Measurements from ENCODE around the gene WDR64.
"Not testable (repeated sequence)": the region's sequence is repeated elsewhere in the genome, so short reads cannot be mapped to it uniquely, and the experiment has no call there.

Gene WDR64

DNA sequence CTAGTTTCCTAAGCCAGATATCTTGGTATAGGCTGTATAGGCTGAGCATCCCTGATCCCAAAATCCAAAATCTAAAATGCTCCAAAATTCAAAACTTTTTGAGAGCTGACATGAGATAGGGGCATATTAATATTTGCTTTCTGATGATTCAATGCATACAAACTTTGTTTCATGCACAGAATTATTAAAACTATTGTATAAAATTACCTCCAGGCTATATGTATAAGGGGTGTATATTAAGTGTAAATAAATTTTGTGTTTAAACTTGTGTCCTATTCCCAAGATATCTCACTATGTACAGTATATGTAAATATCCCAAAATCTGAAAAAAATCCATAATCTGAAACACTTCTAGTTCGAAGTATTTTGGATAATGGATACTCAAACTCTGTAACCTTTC lies 2.6 kb downstream of the WDR64 start:
- no peak overlapping the region for H4K91ac ChIP-seq (ENCODE audit: low read depth, low read length)
- DNase-seq, result no peak
- H2AFZ ChIP-seq (ENCODE audit: insufficient read depth, low read length, poor library complexity), result no peak overlapping the region
- H3K4ac ChIP-seq (ENCODE audit: low read depth, low read length), result no peak overlapping the region
- no peak overlapping the region for H2BK120ac ChIP-seq (ENCODE audit: insufficient read depth, low read length, poor library complexity)
- no peak overlapping the region for H3K4me2 ChIP-seq (ENCODE audit: low read length)
- H2BK5ac ChIP-seq (ENCODE audit: low read depth, low read length, poor library complexity), result no peak overlapping the region
- no peak overlapping the region for H4K12ac ChIP-seq (ENCODE audit: low read depth, low read length)
- H3K36me3 ChIP-seq (ENCODE audit: control insufficient read depth in 1 of 2, insufficient read depth in 2 of 2, low read length in 2 of 2), result no peaks in the 10 kb centered on the region
- H3K27ac ChIP-seq (ENCODE audit: low read depth, low read length), result no peak overlapping the region
- H3K9me3 ChIP-seq (ENCODE audit: insufficient read depth, low read depth, low read length), result no peaks in the 10 kb centered on the region
- H3K14ac ChIP-seq (ENCODE audit: low read length), result no peak overlapping the region
- no peaks in the 10 kb centered on the region for H3K79me2 ChIP-seq (ENCODE audit: control insufficient read depth, insufficient read depth, low read length, poor library complexity)
- WGBS (ENCODE audit: extremely low coverage, insufficient coverage, insufficient read length), result no CpG with 5 or more reads among the region's 1 CpG
- no peaks in the 10 kb centered on the region for H3K27me3 ChIP-seq (ENCODE audit: insufficient read depth, low read length)
- H3K79me1 ChIP-seq (ENCODE audit: low read length), result no peaks in the 10 kb centered on the region
- no peak overlapping the region for H3K23ac ChIP-seq (ENCODE audit: low read length)
- H3K9ac ChIP-seq (ENCODE audit: low read length), result no peak overlapping the region
- no peak overlapping the region for H3K18ac ChIP-seq (ENCODE audit: low read length)
- no peak overlapping the region for H2BK12ac ChIP-seq (ENCODE audit: low read length)
- no peaks in the 10 kb centered on the region for H3K4me1 ChIP-seq (ENCODE audit: control insufficient read depth in 1 of 2, insufficient read depth in 2 of 2, low read length in 2 of 2)
- no peak overlapping the region for H4K8ac ChIP-seq (ENCODE audit: low read depth, low read length)
- H2AK5ac ChIP-seq (ENCODE audit: low read length), result no peak overlapping the region
- no peak overlapping the region for H3K4me3 ChIP-seq (ENCODE audit: low read depth, low read length)

DNA sequence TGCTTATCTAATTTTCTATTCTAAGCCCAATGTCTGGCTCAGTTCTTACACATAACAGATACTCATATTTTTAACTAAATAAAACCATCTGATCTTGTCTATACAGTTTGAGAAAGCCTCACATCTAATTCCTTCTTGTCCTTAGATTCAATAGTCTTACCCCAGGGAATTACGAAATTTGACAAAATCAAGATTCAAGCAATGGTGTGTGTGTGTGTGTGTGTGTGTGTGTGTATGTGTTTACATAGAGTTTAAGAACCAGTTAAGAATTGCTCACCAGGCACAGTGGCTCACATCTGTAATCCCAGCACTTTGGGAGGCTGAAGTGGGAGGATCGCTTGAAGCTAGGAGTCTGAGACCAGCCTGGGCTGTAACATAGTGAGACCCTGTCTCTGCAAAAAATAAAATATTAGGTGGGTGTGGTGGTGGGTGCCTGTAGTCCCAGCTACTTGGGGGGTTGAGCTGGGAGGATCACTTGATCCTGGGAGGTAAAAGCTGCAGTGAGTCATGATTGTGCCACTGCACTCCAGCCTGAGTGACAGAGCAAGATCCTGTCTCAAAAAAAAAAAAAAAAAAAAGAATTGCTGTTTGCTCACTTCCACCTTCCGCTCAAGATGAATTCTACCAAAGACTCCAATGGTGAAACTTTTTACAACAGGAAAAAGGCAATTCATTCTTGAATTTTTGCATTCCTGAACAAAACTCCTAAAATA lies 6.2 kb downstream of the WDR64 start:
- no peak overlapping the region for H4K12ac ChIP-seq (ENCODE audit: low read depth, low read length)
- no peak overlapping the region for H2BK120ac ChIP-seq (ENCODE audit: insufficient read depth, low read length, poor library complexity)
- no peak overlapping the region for H2AK5ac ChIP-seq (ENCODE audit: low read length)
- DNase-seq, result no peak
- no peak overlapping the region for H3K4me3 ChIP-seq (ENCODE audit: low read depth, low read length)
- H3K9me3 ChIP-seq (ENCODE audit: insufficient read depth, low read depth, low read length), result no peaks in the 10 kb centered on the region
- no peak overlapping the region for H2BK5ac ChIP-seq (ENCODE audit: low read depth, low read length, poor library complexity)
- H3K79me1 ChIP-seq (ENCODE audit: low read length), result no peaks in the 10 kb centered on the region
- H3K23ac ChIP-seq (ENCODE audit: low read length), result no peak overlapping the region
- no peak overlapping the region for H3K4ac ChIP-seq (ENCODE audit: low read depth, low read length)
- H3K36me3 ChIP-seq (ENCODE audit: control insufficient read depth in 1 of 2, insufficient read depth in 2 of 2, low read length in 2 of 2), result no peaks in the 10 kb centered on the region
- H3K4me1 ChIP-seq (ENCODE audit: control insufficient read depth in 1 of 2, insufficient read depth in 2 of 2, low read length in 2 of 2), result no peaks in the 10 kb centered on the region
- WGBS (ENCODE audit: extremely low coverage, insufficient coverage, insufficient read length), result no CpG with 5 or more reads among the region's 3 CpGs
- no peak overlapping the region for H4K91ac ChIP-seq (ENCODE audit: low read depth, low read length)
- H3K9ac ChIP-seq (ENCODE audit: low read length), result no peak overlapping the region
- H3K18ac ChIP-seq (ENCODE audit: low read length), result no peak overlapping the region
- no peak overlapping the region for H2BK12ac ChIP-seq (ENCODE audit: low read length)
- H4K8ac ChIP-seq (ENCODE audit: low read depth, low read length), result no peak overlapping the region
- H3K79me2 ChIP-seq (ENCODE audit: control insufficient read depth, insufficient read depth, low read length, poor library complexity), result no peaks in the 10 kb centered on the region
- H3K27ac ChIP-seq (ENCODE audit: low read depth, low read length), result no peak overlapping the region
- H2AFZ ChIP-seq (ENCODE audit: insufficient read depth, low read length, poor library complexity), result no peak overlapping the region
- H3K14ac ChIP-seq (ENCODE audit: low read length), result no peak overlapping the region
- H3K27me3 ChIP-seq (ENCODE audit: insufficient read depth, low read length), result no peaks in the 10 kb centered on the region
- H3K4me2 ChIP-seq (ENCODE audit: low read length), result no peak overlapping the region

DNA sequence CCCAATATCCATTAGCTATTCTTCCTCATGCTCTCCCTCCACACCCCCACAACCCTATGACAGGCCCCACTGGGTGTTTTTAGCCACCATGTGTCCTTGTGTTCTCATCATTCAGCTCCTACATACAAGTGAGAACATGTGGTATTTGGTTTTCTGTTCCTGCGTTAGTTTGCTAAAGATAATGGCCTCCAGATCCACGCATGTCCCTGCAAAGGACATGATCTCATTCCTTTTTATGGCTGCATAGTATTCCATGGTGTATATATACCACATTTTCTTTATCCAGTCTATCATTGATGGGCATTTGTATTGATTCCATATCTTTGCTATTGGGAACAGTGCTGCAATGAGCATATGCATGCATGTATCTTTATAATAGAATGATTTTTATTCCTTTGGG lies 6.9 kb downstream of the WDR64 start:
- H3K79me1 ChIP-seq (ENCODE audit: low read length); H4K12ac ChIP-seq (ENCODE audit: low read depth, low read length); DNase-seq; H4K8ac ChIP-seq (ENCODE audit: low read depth, low read length); H3K23ac ChIP-seq (ENCODE audit: low read length); H3K4me1 ChIP-seq (ENCODE audit: control insufficient read depth in 1 of 2, insufficient read depth in 2 of 2, low read length in 2 of 2); H2BK12ac ChIP-seq (ENCODE audit: low read length); H3K27ac ChIP-seq (ENCODE audit: low read depth, low read length); H3K4ac ChIP-seq (ENCODE audit: low read depth, low read length); H4K91ac ChIP-seq (ENCODE audit: low read depth, low read length); H2BK120ac ChIP-seq (ENCODE audit: insufficient read depth, low read length, poor library complexity); H3K4me2 ChIP-seq (ENCODE audit: low read length); H3K18ac ChIP-seq (ENCODE audit: low read length); H2AFZ ChIP-seq (ENCODE audit: insufficient read depth, low read length, poor library complexity); H2BK5ac ChIP-seq (ENCODE audit: low read depth, low read length, poor library complexity); H3K9me3 ChIP-seq (ENCODE audit: insufficient read depth, low read depth, low read length); H2AK5ac ChIP-seq (ENCODE audit: low read length); H3K4me3 ChIP-seq (ENCODE audit: low read depth, low read length); H3K36me3 ChIP-seq (ENCODE audit: control insufficient read depth in 1 of 2, insufficient read depth in 2 of 2, low read length in 2 of 2); H3K79me2 ChIP-seq (ENCODE audit: control insufficient read depth, insufficient read depth, low read length, poor library complexity); H3K27me3 ChIP-seq (ENCODE audit: insufficient read depth, low read length); H3K14ac ChIP-seq (ENCODE audit: low read length): not testable (repeated sequence)
- peak overlapping the region; percentile 40 for H3K9ac ChIP-seq (ENCODE audit: low read length)
- WGBS (ENCODE audit: extremely low coverage, insufficient coverage, insufficient read length), result no CpG with 5 or more reads among the region's 2 CpGs

DNA sequence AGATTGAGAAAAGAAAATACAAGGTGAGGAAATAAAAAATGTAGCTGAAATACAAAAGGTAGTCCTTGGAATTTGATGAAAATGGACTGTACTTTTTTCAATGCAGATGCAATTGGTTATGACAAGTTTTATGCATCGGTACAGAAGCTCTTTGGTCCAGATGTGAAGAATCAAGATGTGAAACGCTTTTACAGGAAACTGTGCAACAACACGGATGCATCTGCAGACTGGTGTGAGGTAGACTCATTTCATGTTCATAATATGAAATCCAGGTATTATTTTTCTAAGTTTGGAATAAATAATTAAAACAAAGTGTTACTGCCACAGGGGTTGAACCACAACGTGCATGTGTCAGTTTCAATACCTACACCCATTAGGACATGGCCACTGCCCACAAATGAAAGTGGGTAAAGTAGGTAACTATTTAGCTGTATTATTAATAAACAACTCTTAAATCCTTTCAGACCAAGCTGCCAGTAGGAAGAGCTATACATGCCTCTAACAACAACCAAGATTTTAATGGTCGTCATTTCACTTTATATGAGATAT lies 8.4 kb downstream of the WDR64 start:
- H3K27ac ChIP-seq (ENCODE audit: low read depth, low read length), result no peak overlapping the region
- no peak overlapping the region for H3K9ac ChIP-seq (ENCODE audit: low read length)
- no peak overlapping the region for H3K4me2 ChIP-seq (ENCODE audit: low read length)
- no peak overlapping the region for H2BK5ac ChIP-seq (ENCODE audit: low read depth, low read length, poor library complexity)
- H4K91ac ChIP-seq (ENCODE audit: low read depth, low read length), result no peak overlapping the region
- WGBS (ENCODE audit: extremely low coverage, insufficient coverage, insufficient read length), result no CpG with 5 or more reads among the region's 5 CpGs
- no peak overlapping the region for H3K4ac ChIP-seq (ENCODE audit: low read depth, low read length)
- H3K18ac ChIP-seq (ENCODE audit: low read length), result no peak overlapping the region
- no peak overlapping the region for H2BK12ac ChIP-seq (ENCODE audit: low read length)
- no peaks in the 10 kb centered on the region for H3K36me3 ChIP-seq (ENCODE audit: control insufficient read depth in 1 of 2, insufficient read depth in 2 of 2, low read length in 2 of 2)
- H3K4me3 ChIP-seq (ENCODE audit: low read depth, low read length), result no peak overlapping the region
- H3K4me1 ChIP-seq (ENCODE audit: control insufficient read depth in 1 of 2, insufficient read depth in 2 of 2, low read length in 2 of 2), result no peaks in the 10 kb centered on the region
- no peak overlapping the region for H2AK5ac ChIP-seq (ENCODE audit: low read length)
- H2AFZ ChIP-seq (ENCODE audit: insufficient read depth, low read length, poor library complexity), result no peak overlapping the region
- no peaks in the 10 kb centered on the region for H3K79me2 ChIP-seq (ENCODE audit: control insufficient read depth, insufficient read depth, low read length, poor library complexity)
- H3K79me1 ChIP-seq (ENCODE audit: low read length), result no peaks in the 10 kb centered on the region
- no peak overlapping the region for H2BK120ac ChIP-seq (ENCODE audit: insufficient read depth, low read length, poor library complexity)
- H3K14ac ChIP-seq (ENCODE audit: low read length), result no peak overlapping the region
- no peak overlapping the region for H3K23ac ChIP-seq (ENCODE audit: low read length)
- H3K9me3 ChIP-seq (ENCODE audit: insufficient read depth, low read depth, low read length), result no peaks in the 10 kb centered on the region
- H3K27me3 ChIP-seq (ENCODE audit: insufficient read depth, low read length), result no peaks in the 10 kb centered on the region
- DNase-seq, result no peak
- no peak overlapping the region for H4K12ac ChIP-seq (ENCODE audit: low read depth, low read length)
- H4K8ac ChIP-seq (ENCODE audit: low read depth, low read length), result no peak overlapping the region

Data from trophoblast cell (in vitro differentiated cells and primary cell).